Erythroblast (primary cell): ENCODE data around the gene SIPA1L3.
A peak's percentile ranks its signal among the peaks of the same experiment; 100 is the strongest.

ENCODE experiments used
- DNase-seq, 2 experiments: peaks; one replicate each; lab custom pipeline; 2025; lab: John Stamatoyannopoulos, UW
- GATA1 ChIP-seq: IDR thresholded peaks from 2 replicates; pipeline ENCODE4 v1.6.1; 2011; ENCODE audit warnings: low read depth, mild to moderate bottlenecking, control low read depth, low read length, moderate library complexity
- POLR2A ChIP-seq: IDR thresholded peaks from 2 replicates; pipeline ENCODE4 v1.6.1; 2011; ENCODE audit warnings: mild to moderate bottlenecking, low read length

Gene SIPA1L3

GRCh38 chr19:38078302-38078930 is 171.4 kb downstream of the SIPA1L3 start:
- TF ChIP-seq POLR2A (no peak), GATA1 (no peak)
- no peak for DNase-seq

GRCh38 chr19:38079926-38080380 is 172.9 kb downstream of the SIPA1L3 start:
- TF ChIP-seq POLR2A: no peak
- TF ChIP-seq GATA1: no peak
- no peak for DNase-seq

GRCh38 chr19:38081547-38082255 is 174.7 kb downstream of the SIPA1L3 start:
- TF ChIP-seq POLR2A: no peak
- TF ChIP-seq GATA1: no peak
- DNase-seq: no peak

GRCh38 chr19:38082256-38083118 is 175.5 kb downstream of the SIPA1L3 start:
- TF ChIP-seq POLR2A: no peak
- no peak for TF ChIP-seq GATA1
- DNase-seq: no peak

GRCh38 chr19:38084196-38084595 is 177.2 kb downstream of the SIPA1L3 start:
- TF ChIP-seq GATA1 (no peak), POLR2A (no peak)
- no peak for DNase-seq

- TF ChIP-seq GATA1 (no peak), POLR2A (no peak)
- DNase-seq: no peak
Observed at GRCh38 chr19:38089440-38089839, 182.4 kb downstream of the SIPA1L3 start.

- no peak for DNase-seq
- TF ChIP-seq GATA1: no peak
- TF ChIP-seq POLR2A: no peak
Observed at GRCh38 chr19:38093154-38093553, 186.1 kb downstream of the SIPA1L3 start.

- no peak for TF ChIP-seq GATA1
- TF ChIP-seq POLR2A: no peak
- DNase-seq: no peak
Observed at GRCh38 chr19:38093587-38093986, 186.6 kb downstream of the SIPA1L3 start.

- TF ChIP-seq GATA1 (no peak), POLR2A (no peak)
- peak; percentile 52 to 65 for DNase-seq
Observed at GRCh38 chr19:38095411-38096308, 188.7 kb downstream of the SIPA1L3 start.

- no peak for DNase-seq
- TF ChIP-seq POLR2A: no peak
- no peak for TF ChIP-seq GATA1
Observed at GRCh38 chr19:38099966-38100365, 193.0 kb downstream of the SIPA1L3 start.

- DNase-seq: no peak
- TF ChIP-seq POLR2A: no peak
- no peak for TF ChIP-seq GATA1
Observed at GRCh38 chr19:38100589-38100988, 193.6 kb downstream of the SIPA1L3 start.

- no peak for DNase-seq
- TF ChIP-seq GATA1: no peak
- TF ChIP-seq POLR2A: no peak
Observed at GRCh38 chr19:38101723-38102122, 194.7 kb downstream of the SIPA1L3 start.

- no peak for DNase-seq
- TF ChIP-seq POLR2A: no peak
- TF ChIP-seq GATA1: no peak
Observed at GRCh38 chr19:38105574-38105973, 198.6 kb downstream of the SIPA1L3 start.
